Endodermal cell (in vitro differentiated cells): ENCODE data around the gene CHCHD5. TPM values are rescaled to one million over a fixed set of nuclear protein-coding genes. Genes with fewer than 3 reads are reported as not detected.

Experiments
- DNase-seq: peaks from one replicate; pipeline ENCODE4 v3.0.0-alpha.2; 2017
- H3K27ac ChIP-seq: 2 replicates; pipeline ENCODE4 v1.5.1; 2013; ENCODE audit warnings: mild to moderate bottlenecking, low read depth, low read length, moderate library complexity
- H3K27me3 ChIP-seq: 2 replicates; pipeline ENCODE4 v1.6.1; 2013; ENCODE audit warnings: mild to moderate bottlenecking, low read length, moderate library complexity; ENCODE audit not compliant: insufficient read depth, control insufficient read depth, poor library complexity, severe bottlenecking
- H3K36me3 ChIP-seq: 2 replicates; pipeline ENCODE4 v1.7.0; 2013; ENCODE audit warnings: mild to moderate bottlenecking, low read length, moderate library complexity; ENCODE audit not compliant: control insufficient read depth, insufficient read depth
- H3K4me1 ChIP-seq: one replicate; pipeline ENCODE4 v1.7.0; 2013; ENCODE audit warnings: low read length; ENCODE audit not compliant: control insufficient read depth, insufficient read depth
- H3K4me3 ChIP-seq: 2 replicates; pipeline ENCODE4 v1.5.1; 2013; ENCODE audit warnings: mild to moderate bottlenecking, low read length, moderate library complexity
- H3K9ac ChIP-seq: 2 replicates; pipeline ENCODE4 v1.6.1; 2013; ENCODE audit warnings: mild to moderate bottlenecking, low read length, moderate library complexity; ENCODE audit not compliant: poor library complexity, severe bottlenecking; ENCODE audit errors: extremely low read depth
- H3K9me3 ChIP-seq: 2 replicates; pipeline ENCODE4 v1.6.1; 2013; ENCODE audit warnings: mild to moderate bottlenecking, low read length, moderate library complexity; ENCODE audit not compliant: control insufficient read depth
- H3K27ac Mint-ChIP-seq: 2 replicates; pipeline ENCODE4 v1.8.0; 2020; ENCODE audit warnings: mixed read lengths
- H3K27me3 Mint-ChIP-seq: 2 replicates; pipeline ENCODE4 v1.8.0; 2021; ENCODE audit warnings: mild to moderate bottlenecking, mixed read lengths; ENCODE audit not compliant: insufficient read depth
- H3K36me3 Mint-ChIP-seq: 2 replicates; pipeline ENCODE4 v1.8.0; 2020; ENCODE audit warnings: low read depth, mixed read lengths
- H3K4me1 Mint-ChIP-seq: 2 replicates; pipeline ENCODE4 v1.8.0; 2020; ENCODE audit warnings: mixed read lengths
- H3K4me3 Mint-ChIP-seq: 2 replicates; pipeline ENCODE4 v1.8.0; 2020; ENCODE audit warnings: mild to moderate bottlenecking, moderate library complexity, mixed read lengths
- H3K9me3 Mint-ChIP-seq: 2 replicates; pipeline ENCODE4 v1.8.0; 2020; ENCODE audit warnings: mild to moderate bottlenecking, mixed read lengths
- WGBS, 2 experiments: methylation state at CpG; one replicate each; pipeline versions ENCODE4 v1.1.5 to v1.1.7; 2013; ENCODE audit warnings: missing lambda C conversion rate in 2 of 2, mixed read lengths in 1 of 2; ENCODE audit not compliant: insufficient coverage in 1 of 2, insufficient read length in 1 of 2; 5-methylcytosine and 5-hydroxymethylcytosine counted together
- total RNA-seq, 2 donors: library from RNA; stranded (reverse); fragmentation: NEBNext Ultra II Directional in 1 of 2; extraction: Animal tissue kit (Norgen Biotek cat#: 25700) in 1 of 2; gene quantifications; 2 replicates in 1 of 2; 3 replicates in 1 of 2; pipeline ENCODE4 v1.2.1, GENCODE V29; 2021
- TF ChIP-seq, protein P1 (sequence below): fragments of 200-600 bp; sonication (generic); conservative IDR thresholded peaks from 2 replicates; pipeline ENCODE4 v1.5.0; 2021; ENCODE audit warnings: antibody characterized with exemption, mild to moderate bottlenecking

CHCHD5 gene
- total RNA-seq, 2 donors from 2014 or later, result 39.1 to 48.2 TPM

DNA sequence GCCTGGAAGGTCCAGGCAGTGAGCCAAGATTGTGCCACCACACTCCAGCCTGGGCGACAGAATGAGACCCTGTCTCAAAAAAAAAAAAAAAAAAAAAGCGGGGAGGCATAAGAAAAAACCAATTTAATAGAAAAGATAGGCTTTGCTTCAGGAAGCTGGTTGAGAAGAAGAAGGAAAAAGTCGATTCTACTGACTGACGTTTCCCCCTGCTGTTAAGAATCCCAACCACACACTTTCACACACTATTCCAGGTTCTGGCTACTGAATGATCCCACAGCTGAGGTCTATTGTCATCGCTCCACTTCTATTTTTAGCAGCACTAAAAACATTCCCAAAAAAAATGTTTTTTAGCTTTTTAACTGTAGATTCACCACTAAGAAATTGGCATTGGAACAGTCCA lies 6.7 kb upstream of the CHCHD5 start:
- no peak overlapping the region for H3K27ac ChIP-seq
- TF ChIP-seq, protein P1, sequence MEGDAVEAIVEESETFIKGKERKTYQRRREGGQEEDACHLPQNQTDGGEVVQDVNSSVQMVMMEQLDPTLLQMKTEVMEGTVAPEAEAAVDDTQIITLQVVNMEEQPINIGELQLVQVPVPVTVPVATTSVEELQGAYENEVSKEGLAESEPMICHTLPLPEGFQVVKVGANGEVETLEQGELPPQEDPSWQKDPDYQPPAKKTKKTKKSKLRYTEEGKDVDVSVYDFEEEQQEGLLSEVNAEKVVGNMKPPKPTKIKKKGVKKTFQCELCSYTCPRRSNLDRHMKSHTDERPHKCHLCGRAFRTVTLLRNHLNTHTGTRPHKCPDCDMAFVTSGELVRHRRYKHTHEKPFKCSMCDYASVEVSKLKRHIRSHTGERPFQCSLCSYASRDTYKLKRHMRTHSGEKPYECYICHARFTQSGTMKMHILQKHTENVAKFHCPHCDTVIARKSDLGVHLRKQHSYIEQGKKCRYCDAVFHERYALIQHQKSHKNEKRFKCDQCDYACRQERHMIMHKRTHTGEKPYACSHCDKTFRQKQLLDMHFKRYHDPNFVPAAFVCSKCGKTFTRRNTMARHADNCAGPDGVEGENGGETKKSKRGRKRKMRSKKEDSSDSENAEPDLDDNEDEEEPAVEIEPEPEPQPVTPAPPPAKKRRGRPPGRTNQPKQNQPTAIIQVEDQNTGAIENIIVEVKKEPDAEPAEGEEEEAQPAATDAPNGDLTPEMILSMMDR, result peak; percentile 56
- H3K27me3 ChIP-seq, result no peaks in the 10 kb centered on the region

DNA sequence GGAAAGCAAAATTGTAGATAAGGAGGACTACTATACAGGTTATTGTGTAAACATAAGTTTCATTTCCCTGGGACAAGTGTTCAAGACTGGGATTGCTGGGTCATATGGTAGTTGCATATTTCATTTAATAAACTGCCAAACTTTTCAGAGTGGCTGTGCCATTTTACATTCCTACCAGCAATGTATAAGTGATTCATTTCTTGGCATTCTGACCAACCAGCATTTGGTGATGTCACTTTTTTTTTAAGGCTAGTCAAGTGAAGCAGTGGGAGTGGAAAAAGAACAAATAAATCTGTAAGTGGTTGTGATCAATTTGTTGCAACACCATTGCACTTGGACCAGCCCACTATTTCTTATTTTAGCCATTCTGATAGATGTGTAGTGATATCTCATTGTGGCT lies 5.2 kb upstream of the CHCHD5 start:
- peaks cover 18% of the 10 kb centered on the region for H3K36me3 Mint-ChIP-seq
- H3K27me3 ChIP-seq, result no peaks in the 10 kb centered on the region
- H3K27me3 Mint-ChIP-seq, result no peaks in the 10 kb centered on the region
- no peak for DNase-seq
- H3K36me3 ChIP-seq, result peaks cover 25% of the 10 kb centered on the region
- no peak overlapping the region for H3K4me3 ChIP-seq
- H3K9me3 ChIP-seq, result no peaks in the 10 kb centered on the region
- no peak overlapping the region for H3K4me3 Mint-ChIP-seq
- no peak overlapping the region for H3K27ac ChIP-seq
- no peak overlapping the region for H3K9ac ChIP-seq
- H3K9me3 Mint-ChIP-seq, result no peaks in the 10 kb centered on the region
- H3K4me1 Mint-ChIP-seq, result peaks cover 5% of the 10 kb centered on the region
- TF ChIP-seq, protein P1, result no peak
- no peak overlapping the region for H3K27ac Mint-ChIP-seq
- no peaks in the 10 kb centered on the region for H3K4me1 ChIP-seq

More for the DNA sequence above, 6.7 kb upstream of the CHCHD5 start:
- no peaks in the 10 kb centered on the region for H3K27me3 Mint-ChIP-seq
- peaks cover 29% of the 10 kb centered on the region for H3K36me3 Mint-ChIP-seq
- no peak overlapping the region for H3K9ac ChIP-seq
- no peak overlapping the region for H3K4me3 Mint-ChIP-seq
- no peaks in the 10 kb centered on the region for H3K9me3 ChIP-seq
- H3K27ac Mint-ChIP-seq, result no peak overlapping the region
- no peaks in the 10 kb centered on the region for H3K9me3 Mint-ChIP-seq
- no peaks in the 10 kb centered on the region for H3K4me1 ChIP-seq
- H3K4me1 Mint-ChIP-seq, result no peaks in the 10 kb centered on the region
- DNase-seq, result no peak
- WGBS, 2 experiments, result 83 to 96% methylated on average over 3 to 4 of the region's 5 CpGs
- H3K4me3 ChIP-seq, result no peak overlapping the region
- H3K36me3 ChIP-seq, result peaks cover 39% of the 10 kb centered on the region

DNA sequence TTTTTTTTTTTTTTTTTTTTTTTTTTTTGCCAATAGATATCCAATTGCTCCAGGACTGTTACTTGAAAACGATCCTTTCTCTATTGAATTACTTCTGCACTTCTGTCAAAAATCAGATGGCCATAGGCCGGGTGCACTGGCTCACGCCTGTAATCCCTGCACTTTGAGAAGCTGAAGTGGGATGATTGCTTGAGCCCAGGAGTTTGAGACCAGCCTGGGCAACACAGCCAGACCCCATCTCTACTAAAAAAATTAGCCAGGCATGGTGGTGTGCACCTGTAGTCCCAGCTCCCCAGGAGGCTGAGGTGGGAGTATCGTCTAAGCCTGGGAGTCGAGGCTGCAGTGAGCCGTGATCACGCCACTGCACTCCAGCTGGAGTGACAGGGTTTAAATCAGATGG lies 4.3 kb upstream of the CHCHD5 start:
- Histone ChIP-seq H3K27ac (no peak overlapping the region), H3K9ac (no peak overlapping the region), H3K36me3 (peaks cover 17% of the 10 kb centered on the region), H3K4me3 (no peak overlapping the region), H3K9me3 (no peaks in the 10 kb centered on the region), H3K4me1 (no peaks in the 10 kb centered on the region), H3K27me3 (no peaks in the 10 kb centered on the region)
- Mint-ChIP-seq H3K4me1 (peaks cover 9% of the 10 kb centered on the region), H3K9me3 (no peaks in the 10 kb centered on the region), H3K4me3 (no peak overlapping the region), H3K27me3 (no peaks in the 10 kb centered on the region), H3K36me3 (peaks cover 11% of the 10 kb centered on the region), H3K27ac (no peak overlapping the region)
- 94 to 95% methylated on average over 4 to 7 of the region's 7 CpGs for WGBS, 2 experiments
- TF ChIP-seq, protein P1, result no peak
- no peak for DNase-seq
